Ovary (tissue), 3 donors: ENCODE measurements around the gene OTP.

Source experiments
- CTCF ChIP-seq, 3 donors: fragments of 450-650 bp in 2 of 3; fragments of 200-600 bp in 1 of 3; IDR thresholded peaks; one replicate each; pipeline versions ENCODE4 v1.5.1 to v1.8.0; 2016 to 2022; ENCODE audit warnings: antibody characterized with exemption in 3 of 3, mild to moderate bottlenecking in 1 of 3
- EP300 ChIP-seq: sonication (generic); formaldehyde crosslinking; IDR thresholded peaks from one replicate; pipeline ENCODE4 v1.6.1; 2017; ENCODE audit warnings: antibody characterized with exemption
- POLR2A ChIP-seq: fragments of 450-650 bp; IDR thresholded peaks from one replicate; pipeline ENCODE4 v1.6.1; 2017; ENCODE audit warnings: antibody characterized with exemption, mild to moderate bottlenecking, moderate library complexity
- donor health status: DM: no; HTN: no; CAD: no.

DNA sequence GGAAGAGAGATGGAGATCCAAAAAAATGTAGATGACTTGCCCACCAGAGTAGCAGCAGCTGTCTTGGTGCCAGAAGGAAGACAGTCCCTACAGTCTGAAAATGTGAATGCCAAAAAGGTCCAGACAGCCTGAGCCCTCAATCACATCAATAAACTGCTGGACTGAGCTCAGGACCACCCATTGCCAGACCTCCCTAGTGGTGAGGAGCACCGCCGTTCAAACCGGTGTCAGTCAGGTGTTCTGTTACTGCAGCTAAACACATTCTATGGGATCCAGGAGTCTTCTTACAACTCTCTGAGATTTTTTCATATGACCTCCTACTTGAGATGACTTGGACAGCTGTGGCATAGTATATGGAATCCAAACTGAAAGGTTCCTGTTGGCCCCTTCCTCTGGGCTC is 32.0 kb upstream of the OTP start:
- TF ChIP-seq POLR2A (no peak), CTCF (IDR thresholded peaks at IDR 0.05) (no peak), EP300 (no peak)
